H1 (cell line): ENCODE results near the gene KRT23. TPM values are rescaled to one million over a fixed set of nuclear protein-coding genes. Genes with fewer than 3 reads are reported as not detected.

Experiments used
- CTBP2 ChIP-seq: IDR thresholded peaks from 2 replicates; pipeline ENCODE4 v1.7.0; 2011; ENCODE audit warnings: borderline replicate concordance, mild to moderate bottlenecking, moderate library complexity, mixed read lengths, low read length; ENCODE audit not compliant: insufficient read depth, insufficient read length
- EGR1 ChIP-seq: IDR thresholded peaks from 2 replicates; pipeline ENCODE4 v1.6.1; 2011; ENCODE audit warnings: low read depth, low read length, borderline replicate concordance
- EP300 ChIP-seq, 2 experiments: IDR thresholded peaks; 1 replicate in 1 of 2; 2 replicates in 1 of 2; pipeline ENCODE4 v1.6.1; 2011 to 2012; ENCODE audit warnings: low read depth in 2 of 2, low read length in 2 of 2, mild to moderate bottlenecking in 2 of 2, borderline replicate concordance in 1 of 2, inconsistent platforms in 1 of 2, moderate library complexity in 1 of 2
- NRF1 ChIP-seq: IDR thresholded peaks from 2 replicates; pipeline ENCODE4 v1.6.1; 2011; ENCODE audit warnings: mild to moderate bottlenecking, low read depth, low read length, improper control_type of control experiment
- RFX5 ChIP-seq: IDR thresholded peaks from 2 replicates; pipeline ENCODE4 v1.6.1; 2011; ENCODE audit warnings: low read depth, low read length, improper control_type of control experiment, borderline replicate concordance
- polyA plus RNA-seq, 7 experiments: library from polyadenylated mRNA; depleted of rRNA in 3 of 7; stranded (reverse) in 5 of 7; unstranded in 2 of 7; fragments of >200 nt in 5 of 7; fragments of 200-250 nt in 2 of 7; gene quantifications; 1 replicate in 5 of 7; 2 replicates in 1 of 7; 4 replicates in 1 of 7; pipeline versions ENCODE4 v1.2.1 to v1.2.3, GENCODE V29; 2011 to 2013; ENCODE audit warnings: missing spikeins in 2 of 7, mixed read lengths in 2 of 7
- total RNA-seq: library from RNA; stranded (reverse); fragmentation: NEBNext Ultra II Directional; extraction: Animal tissue kit (Norgen Biotek cat#: 25700); gene quantifications from 2 replicates; pipeline ENCODE4 v1.2.1, GENCODE V29; 2021

The KRT23 gene
- total and polyA plus RNA-seq, 2 of the 8 experiments (the other 6 are each of a cell fraction or from before 2014, with no cell fraction given): not detected

GRCh38 chr17:40956401-40957254 lies 19.2 kb upstream of the KRT23 start (continued):
- no peak for TF ChIP-seq CTBP2
- TF ChIP-seq EP300 (IDR thresholded peaks at IDR 0.05; ENCODE audit: borderline replicate concordance in 1 of 2, low read depth in 2 of 2, low read length in 2 of 2): no peak
- TF ChIP-seq RFX5: no peak
- TF ChIP-seq NRF1: no peak
- TF ChIP-seq EGR1: no peak
